IPS DF 4.7 (cell line): ENCODE measurements around the gene TFF2.

Experiments
- DNase-seq: peaks from one replicate; pipeline ENCODE4 v3.0.0-alpha.2; 2013; ENCODE audit warnings: low spot score; ENCODE audit errors: extremely low read depth

Gene TFF2

GRCh38 chr21:42384156-42384945 lies 33.6 kb upstream of the TFF2 start:
- DNase-seq: no peak

- no peak for DNase-seq
These were observed 32.5 kb upstream of the TFF2 start for GRCh38 chr21:42383331-42383730.

- DNase-seq: no peak
These were observed 32.1 kb upstream of the TFF2 start for GRCh38 chr21:42382915-42383314.

- DNase-seq: peak; percentile 30
These were observed 30.7 kb upstream of the TFF2 start for GRCh38 chr21:42381347-42381984.

- no peak for DNase-seq
These were observed 28.8 kb upstream of the TFF2 start for GRCh38 chr21:42379426-42380215.

GRCh38 chr21:42378418-42378817 lies 27.6 kb upstream of the TFF2 start:
- no peak for DNase-seq

- DNase-seq: no peak
These were observed 27.2 kb upstream of the TFF2 start for GRCh38 chr21:42377951-42378340.

GRCh38 chr21:42377211-42377950 lies 26.6 kb upstream of the TFF2 start:
- no peak for DNase-seq

- DNase-seq: no peak
These were observed 25.7 kb upstream of the TFF2 start for GRCh38 chr21:42376338-42376982.

GRCh38 chr21:42375966-42376337 lies 25.2 kb upstream of the TFF2 start:
- no peak for DNase-seq

- no peak for DNase-seq
These were observed 24.7 kb upstream of the TFF2 start for GRCh38 chr21:42375506-42375905.

- no peak for DNase-seq
These were observed 24.2 kb upstream of the TFF2 start for GRCh38 chr21:42374864-42375499.

GRCh38 chr21:42374457-42374856 lies 23.7 kb upstream of the TFF2 start:
- no peak for DNase-seq

- no peak for DNase-seq
These were observed 23.2 kb upstream of the TFF2 start for GRCh38 chr21:42373908-42374455.

- no peak for DNase-seq
These were observed 22.6 kb upstream of the TFF2 start for GRCh38 chr21:42373196-42373907.

- DNase-seq: no peak
These were observed 20.3 kb upstream of the TFF2 start for GRCh38 chr21:42370894-42371654.

GRCh38 chr21:42369821-42370220 lies 19.0 kb upstream of the TFF2 start:
- DNase-seq: no peak

GRCh38 chr21:42367367-42368165 lies 16.8 kb upstream of the TFF2 start:
- DNase-seq: no peak
